C4-2B (cell line): ENCODE data around the gene GRK4.

ENCODE experiments used
- CTCF ChIP-seq: fragments of 450-650 bp; conservative IDR thresholded peaks from 2 replicates; pipeline ENCODE4 v1.5.1; 2017; ENCODE audit warnings: mild to moderate bottlenecking
- ZFX ChIP-seq: fragments of 450-650 bp; IDR thresholded peaks from 2 replicates; pipeline ENCODE4 v1.6.1; 2017

DNA sequence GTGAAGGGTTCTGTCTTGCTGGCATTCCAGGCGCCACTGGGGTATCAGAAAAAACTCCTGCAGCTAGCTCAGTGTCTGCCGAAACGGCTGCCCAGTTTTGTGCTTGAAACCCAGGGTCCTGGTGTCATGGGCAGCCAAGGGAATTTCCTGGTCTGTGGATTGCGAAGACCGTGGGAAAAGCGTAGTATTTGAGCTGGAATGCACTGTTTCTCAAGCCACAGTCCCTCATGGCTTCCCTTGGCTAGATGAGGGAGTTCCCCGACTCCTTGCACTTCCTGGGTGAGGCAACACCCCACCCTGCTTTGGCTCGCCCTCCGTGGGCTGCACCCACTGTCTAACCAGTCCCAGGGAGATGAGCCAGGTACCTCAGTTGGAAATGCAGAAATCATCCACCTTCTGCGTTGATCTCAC, 40.2 kb upstream of the GRK4 start:
- TF ChIP-seq CTCF = no peak
- no peak for TF ChIP-seq ZFX
